GM12801 (cell line): ENCODE data around the gene KLF15.

Experiments used
- CTCF ChIP-seq: IDR thresholded peaks from one replicate; pipeline ENCODE4 v1.5.1; 2011; ENCODE audit warnings: control low read depth; ENCODE audit not compliant: insufficient read length; ENCODE audit errors: extremely low read depth

KLF15 gene

GRCh38 chr3:126317029-126317996 is 39.9 kb downstream of the KLF15 start:
- no peak for TF ChIP-seq CTCF

- TF ChIP-seq CTCF = no peak
Observed at GRCh38 chr3:126316501-126316939, 40.7 kb downstream of the KLF15 start.

GRCh38 chr3:126316031-126316461 is 41.2 kb downstream of the KLF15 start:
- no peak for TF ChIP-seq CTCF

- no peak for TF ChIP-seq CTCF
Observed at GRCh38 chr3:126314790-126315658, 42.2 kb downstream of the KLF15 start.

GRCh38 chr3:126314305-126314789 is 42.9 kb downstream of the KLF15 start:
- no peak for TF ChIP-seq CTCF

GRCh38 chr3:126313580-126314304 is 43.5 kb downstream of the KLF15 start:
- no peak for TF ChIP-seq CTCF

- TF ChIP-seq CTCF = no peak
Observed at GRCh38 chr3:126313166-126313565, 44.0 kb downstream of the KLF15 start.
